HCT116 (cell line): ENCODE measurements around the gene KCTD15. TPM values are rescaled to one million over a fixed set of nuclear protein-coding genes. Genes with fewer than 3 reads are reported as not detected.

Experiments
- ATAC-seq: fragments of 200-7000 bp; cut with Tn5 transposase; 2 replicates; pipeline ENCODE4 v1.9.1; 2020; ENCODE audit warnings: mild to moderate bottlenecking, moderate library complexity
- BruUV-seq: library from RNA; stranded (reverse); fragments of 400-500 nt; replicated peaks from 2 replicates; lab custom pipeline; 2021; lab: Mats Ljungman, UMichigan
- CTCF ChIA-PET: fragments of 300-600 bp; sonication (Branson Sonifier 250); formaldehyde crosslinking; loops from one replicate; lab custom pipeline; 2021; ENCODE audit warnings: antibody characterized with exemption; lab: Charles Lee
- POLR2A ChIA-PET: fragments of 300-600, 350-600 bp; sonication (Branson Sonifier 250); formaldehyde crosslinking; loops from one replicate; lab custom pipeline; 2021; ENCODE audit warnings: antibody characterized with exemption; lab: Charles Lee
- RAD21 ChIA-PET, 2 experiments: fragments of 300-600 bp; sonication (Branson Sonifier 250); formaldehyde crosslinking; loops; one replicate each; lab custom pipeline; 2023; ENCODE audit warnings: low total read pairs in 2 of 2; ENCODE audit not compliant: uncharacterized antibody in 2 of 2, unreplicated experiment in 2 of 2, low non-redundant PET in 1 of 2; lab: Charles Lee
- DNase-seq: peaks from one replicate; pipeline ENCODE4 v3.0.0-alpha.2; 2010; ENCODE audit warnings: low read depth, low spot score
- H2AFZ ChIP-seq: fragments of 200-600 bp; shearing (Covaris generic), sonication (generic); 2 replicates; pipeline ENCODE4 v1.6.1; 2017; ENCODE audit warnings: low read depth, mixed run types, mixed read lengths, antibody characterized with exemption, low read length; ENCODE audit not compliant: poor library complexity, severe bottlenecking
- H3K27ac ChIP-seq: 2 replicates; pipeline ENCODE4 v1.5.1; 2012; ENCODE audit warnings: low read depth, low read length
- H3K27me3 ChIP-seq: fragments of 200-600 bp; sonication (generic); 2 replicates; pipeline ENCODE4 v1.6.1; 2016; ENCODE audit warnings: mixed run types, low read length, mixed read lengths; ENCODE audit not compliant: insufficient read depth
- H3K36me3 ChIP-seq, 2 experiments: fragments of 200-500 bp in 1 of 2; fragments of 200-600 bp in 1 of 2; sonication (Bioruptor generic) in 1 of 2; sonication (generic) in 1 of 2; 2 replicates each; pipeline versions ENCODE4 v1.5.1 to v1.6.1; 2014 to 2016; ENCODE audit warnings: low read length in 2 of 2, inconsistent platforms in 1 of 2, mixed read lengths in 1 of 2, mixed run types in 1 of 2; ENCODE audit not compliant: insufficient read depth in 2 of 2, control insufficient read depth in 1 of 2
- H3K4me1 ChIP-seq, 2 experiments: fragments of 200-600 bp in 1 of 2; sonication (generic) in 1 of 2; 2 replicates each; pipeline versions ENCODE4 v1.5.1 to v1.6.1; 2012 to 2017; ENCODE audit warnings: low read length in 2 of 2, inconsistent platforms in 1 of 2, mild to moderate bottlenecking in 1 of 2, mixed read lengths in 1 of 2, mixed run types in 1 of 2, moderate library complexity in 1 of 2; ENCODE audit not compliant: insufficient read depth in 2 of 2, control insufficient read depth in 1 of 2
- H3K4me2 ChIP-seq: fragments of 200-600 bp; sonication (generic); 2 replicates; pipeline ENCODE4 v1.6.1; 2017; ENCODE audit warnings: mixed run types, low read length, mixed read lengths
- H3K4me3 ChIP-seq, 2 experiments: fragments of 200-600 bp in 1 of 2; sonication (generic) in 1 of 2; replicated peaks in 1 of 2; 2 replicates each; pipeline ENCODE4 v1.5.1; 2011 to 2016; ENCODE audit warnings: low read length in 2 of 2, control low read depth in 1 of 2, low read depth in 1 of 2, mild to moderate bottlenecking in 1 of 2, mixed read lengths in 1 of 2, mixed run types in 1 of 2
- H3K79me2 ChIP-seq: fragments of 200-600 bp; sonication (generic); 2 replicates; pipeline ENCODE4 v1.6.1; 2017; ENCODE audit warnings: mild to moderate bottlenecking, mixed run types, low read length, moderate library complexity, mixed read lengths; ENCODE audit not compliant: insufficient read depth
- H3K9ac ChIP-seq: fragments of 200-600 bp; sonication (generic); 2 replicates; pipeline ENCODE4 v1.6.1; 2016; ENCODE audit warnings: low read length, mixed read lengths
- H3K9me2 ChIP-seq: fragments of 200-600 bp; sonication (generic), shearing (Covaris generic); 2 replicates; pipeline ENCODE4 v1.6.1; 2017; ENCODE audit warnings: mixed run types, mild to moderate bottlenecking, moderate library complexity; ENCODE audit not compliant: insufficient read depth
- H3K9me3 ChIP-seq, 2 experiments: fragments of 200-500 bp in 1 of 2; fragments of 200-600 bp in 1 of 2; sonication (Bioruptor generic) in 1 of 2; sonication (generic) in 1 of 2; 2 replicates each; pipeline ENCODE4 v1.6.1; 2014 to 2017; ENCODE audit warnings: low read length in 2 of 2, mixed read lengths in 2 of 2, inconsistent platforms in 1 of 2, low read depth in 1 of 2, mild to moderate bottlenecking in 1 of 2, mixed run types in 1 of 2, moderate library complexity in 1 of 2; ENCODE audit not compliant: control insufficient read depth in 1 of 2, insufficient read depth in 1 of 2
- H4K20me1 ChIP-seq: fragments of 200-600 bp; sonication (generic), shearing (Covaris generic); 2 replicates; pipeline ENCODE4 v1.6.1; 2017; ENCODE audit warnings: mixed run types, mild to moderate bottlenecking, moderate library complexity; ENCODE audit not compliant: insufficient read depth
- CBX3 ChIP-seq: IDR thresholded peaks from 2 replicates; pipeline ENCODE4 v1.6.1; 2012; ENCODE audit warnings: low read depth
- EGR1 ChIP-seq: IDR thresholded peaks from 2 replicates; pipeline ENCODE4 v1.6.1; 2012; ENCODE audit warnings: low read depth
- ELF1 ChIP-seq: IDR thresholded peaks from 2 replicates; pipeline ENCODE4 v1.6.1; 2012; ENCODE audit warnings: low read depth, borderline replicate concordance
- EZH2 ChIP-seq: fragments of 200-600 bp; sonication (generic); IDR thresholded peaks from 2 replicates; pipeline ENCODE4 v1.6.1; 2017; ENCODE audit warnings: antibody characterized with exemption, mixed run types
- EZH2phosphoT487 ChIP-seq: fragments of 200-600 bp; IDR thresholded peaks from 2 replicates; pipeline ENCODE4 v1.6.1; 2018; ENCODE audit warnings: antibody characterized with exemption, borderline replicate concordance
- FOSL1 ChIP-seq: IDR thresholded peaks from 2 replicates; pipeline ENCODE4 v1.6.1; 2012; ENCODE audit warnings: low read depth
- POLR2A ChIP-seq: IDR thresholded peaks from 2 replicates; pipeline ENCODE4 v1.7.0; 2011; ENCODE audit warnings: borderline replicate concordance; ENCODE audit not compliant: insufficient read depth, insufficient read length; ENCODE audit errors: extremely low read depth
- POLR2AphosphoS5 ChIP-seq: IDR thresholded peaks from 2 replicates; pipeline ENCODE4 v1.6.1; 2011; ENCODE audit warnings: mild to moderate bottlenecking, low read depth, low read length, moderate library complexity
- RAD21 ChIP-seq: IDR thresholded peaks from 2 replicates; pipeline ENCODE4 v1.6.1; 2012; ENCODE audit warnings: low read depth, mild to moderate bottlenecking
- SIN3A ChIP-seq: IDR thresholded peaks from 2 replicates; pipeline ENCODE4 v1.6.1; 2012; ENCODE audit warnings: low read depth
- SP1 ChIP-seq: IDR thresholded peaks from 2 replicates; pipeline ENCODE4 v1.6.1; 2012; ENCODE audit warnings: low read depth
- TCF7L2 ChIP-seq: IDR thresholded peaks from 2 replicates; pipeline ENCODE4 v1.7.0; 2011; ENCODE audit warnings: borderline replicate concordance, inconsistent platforms; ENCODE audit not compliant: insufficient read depth, insufficient read length; ENCODE audit errors: extremely low read depth
- ZFX ChIP-seq: fragments of 450-650 bp; IDR thresholded peaks from 2 replicates; pipeline ENCODE4 v1.6.1; 2017
- intact Hi-C: fragments of 100-400 bp; cut with micrococcal nuclease; formaldehyde crosslinking; loops from 2 replicates; pipeline ENCODE4 v1.10.0; 2022
- total RNA-seq: library from RNA; stranded (reverse); gene quantifications from one replicate; pipeline ENCODE4 v1.2.1, GENCODE V29; 2021; ENCODE audit not compliant: unreplicated experiment
- TF ChIP-seq, protein P1 (sequence below): IDR thresholded peaks from 2 replicates; pipeline ENCODE4 v1.6.1; 2012
- TF ChIP-seq, protein P2 (sequence below), 3 experiments: fragments of 200-600 bp in 1 of 3; sonication (generic) in 1 of 3; IDR thresholded peaks in 2 of 3; conservative IDR thresholded peaks in 1 of 3; 2 replicates each; pipeline ENCODE4 v1.5.1; 2012 to 2017; ENCODE audit warnings: low read depth in 2 of 3, low read length in 2 of 3, antibody characterized with exemption in 1 of 3, borderline replicate concordance in 1 of 3, control low read depth in 1 of 3, mild to moderate bottlenecking in 1 of 3, mixed read lengths in 1 of 3, mixed run types in 1 of 3, moderate library complexity in 1 of 3; ENCODE audit not compliant: insufficient read depth in 1 of 3
- TF ChIP-seq, protein P3 (sequence below): IDR thresholded peaks from 2 replicates; pipeline ENCODE4 v1.6.1; 2012; ENCODE audit warnings: low read depth
- TF ChIP-seq, protein P4 (sequence below): IDR thresholded peaks from 2 replicates; pipeline ENCODE4 v1.6.1; 2012
- TF ChIP-seq, protein P5 (sequence below): IDR thresholded peaks from 2 replicates; pipeline ENCODE4 v1.6.1; 2011; ENCODE audit warnings: mild to moderate bottlenecking, low read length, moderate library complexity; ENCODE audit not compliant: insufficient replicate concordance; ENCODE audit errors: extremely low read depth

The KCTD15 gene
- total RNA-seq, 1 experiment from 2014 or later = 29.2 TPM

DNA sequence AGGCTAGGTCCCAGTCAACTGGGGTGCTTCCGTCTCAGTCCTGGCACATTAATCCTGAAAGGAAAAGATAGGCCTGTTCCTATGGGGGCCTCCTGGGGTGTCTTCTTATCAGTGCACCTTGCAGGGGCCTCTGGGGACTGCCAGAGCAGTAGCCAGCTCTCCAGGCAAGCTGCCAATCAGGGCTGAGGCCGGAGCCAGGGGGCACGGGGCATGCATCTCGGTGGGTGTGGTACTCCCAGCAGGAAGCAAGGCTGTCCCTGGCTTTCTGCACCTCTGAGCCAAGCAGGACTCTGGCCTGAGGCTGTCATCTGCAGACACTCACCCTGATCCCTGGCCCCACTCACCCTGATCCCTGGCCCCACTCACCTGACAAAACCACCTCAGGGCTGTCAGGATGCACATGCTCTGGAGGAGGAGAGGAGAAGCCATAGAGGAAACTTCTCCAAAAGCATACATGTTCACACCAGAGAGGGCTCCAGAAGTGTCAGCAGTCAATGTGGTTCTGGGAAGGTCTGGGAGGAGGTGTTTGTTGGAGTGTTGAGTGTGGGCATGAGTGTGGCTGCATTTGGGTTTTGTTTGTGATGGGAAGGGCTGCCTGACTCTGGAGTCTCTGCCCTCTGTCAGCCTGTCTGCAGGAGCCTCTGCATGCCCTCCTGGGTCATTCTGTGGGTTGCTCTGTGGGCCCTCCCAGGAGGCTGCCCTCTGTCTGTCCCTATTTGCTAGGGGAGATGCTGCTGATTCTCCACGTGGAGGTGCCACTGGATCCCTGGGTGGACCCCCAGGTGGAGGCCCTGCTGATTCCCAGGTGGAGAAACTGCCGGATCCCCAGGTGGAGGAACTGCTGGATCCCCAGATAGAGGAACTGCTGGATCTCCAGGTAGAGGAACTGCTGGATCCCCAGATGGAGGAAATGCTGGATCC is 22.7 kb upstream of the KCTD15 start:
- H3K4me2 ChIP-seq = no peak overlapping the region
- no TSS peak for BruUV-seq
- no peaks in the 10 kb centered on the region for H3K9me3 ChIP-seq
- H2AFZ ChIP-seq = no peak overlapping the region
- DNase-seq (no peak), ATAC-seq (no peak)
- no peaks in the 10 kb centered on the region for H3K9me2 ChIP-seq
- no peaks in the 10 kb centered on the region for H3K79me2 ChIP-seq
- POLR2A ChIA-PET = no interaction called here
- H3K4me3 ChIP-seq = no peak overlapping the region
- H3K4me1 ChIP-seq = peaks cover 0 to 4% of the 10 kb centered on the region in 2 experiments; a peak in 1 of 4 replicates
- no peaks in the 10 kb centered on the region for H4K20me1 ChIP-seq
- intact Hi-C loops = loop anchor here (5.0 to 10.0 kb wide), 2 partner anchors 357 to 649 kb away; no protein-coding TSS in a partner anchor
- peaks cover 18% of the 10 kb centered on the region for H3K27me3 ChIP-seq
- no peak overlapping the region for H3K27ac ChIP-seq
- RAD21 ChIA-PET = no interaction called here
- CTCF ChIA-PET = interaction anchor here (0.9 to 1.3 kb wide), 2 partner anchors 323 to 358 kb away, joined by 3 to 5 read pairs; no protein-coding TSS in a partner anchor
- H3K9ac ChIP-seq = no peak overlapping the region
- H3K36me3 ChIP-seq = no peaks in the 10 kb centered on the region
- TF ChIP-seq SP1 (no peak), SIN3A (no peak), EZH2 (no peak), ZFX (no peak), POLR2A (no peak), RAD21 (no peak), EGR1 (no peak), CBX3 (no peak), ELF1 (no peak), TCF7L2 (no peak), POLR2AphosphoS5 (no peak), FOSL1 (no peak), EZH2phosphoT487 (no peak)
- TF ChIP-seq, protein P1, sequence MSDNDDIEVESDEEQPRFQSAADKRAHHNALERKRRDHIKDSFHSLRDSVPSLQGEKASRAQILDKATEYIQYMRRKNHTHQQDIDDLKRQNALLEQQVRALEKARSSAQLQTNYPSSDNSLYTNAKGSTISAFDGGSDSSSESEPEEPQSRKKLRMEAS = no peak
- TF ChIP-seq, protein P2, sequence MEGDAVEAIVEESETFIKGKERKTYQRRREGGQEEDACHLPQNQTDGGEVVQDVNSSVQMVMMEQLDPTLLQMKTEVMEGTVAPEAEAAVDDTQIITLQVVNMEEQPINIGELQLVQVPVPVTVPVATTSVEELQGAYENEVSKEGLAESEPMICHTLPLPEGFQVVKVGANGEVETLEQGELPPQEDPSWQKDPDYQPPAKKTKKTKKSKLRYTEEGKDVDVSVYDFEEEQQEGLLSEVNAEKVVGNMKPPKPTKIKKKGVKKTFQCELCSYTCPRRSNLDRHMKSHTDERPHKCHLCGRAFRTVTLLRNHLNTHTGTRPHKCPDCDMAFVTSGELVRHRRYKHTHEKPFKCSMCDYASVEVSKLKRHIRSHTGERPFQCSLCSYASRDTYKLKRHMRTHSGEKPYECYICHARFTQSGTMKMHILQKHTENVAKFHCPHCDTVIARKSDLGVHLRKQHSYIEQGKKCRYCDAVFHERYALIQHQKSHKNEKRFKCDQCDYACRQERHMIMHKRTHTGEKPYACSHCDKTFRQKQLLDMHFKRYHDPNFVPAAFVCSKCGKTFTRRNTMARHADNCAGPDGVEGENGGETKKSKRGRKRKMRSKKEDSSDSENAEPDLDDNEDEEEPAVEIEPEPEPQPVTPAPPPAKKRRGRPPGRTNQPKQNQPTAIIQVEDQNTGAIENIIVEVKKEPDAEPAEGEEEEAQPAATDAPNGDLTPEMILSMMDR (IDR thresholded peaks at IDR 0.05 in 2 of 3, conservative IDR thresholded peaks at IDR 0.05 in 1 of 3; ENCODE audit: borderline replicate concordance in 1 of 3, insufficient read depth in 1 of 3, low read depth in 2 of 3, low read length in 2 of 3) = no peak
- TF ChIP-seq, protein P3, sequence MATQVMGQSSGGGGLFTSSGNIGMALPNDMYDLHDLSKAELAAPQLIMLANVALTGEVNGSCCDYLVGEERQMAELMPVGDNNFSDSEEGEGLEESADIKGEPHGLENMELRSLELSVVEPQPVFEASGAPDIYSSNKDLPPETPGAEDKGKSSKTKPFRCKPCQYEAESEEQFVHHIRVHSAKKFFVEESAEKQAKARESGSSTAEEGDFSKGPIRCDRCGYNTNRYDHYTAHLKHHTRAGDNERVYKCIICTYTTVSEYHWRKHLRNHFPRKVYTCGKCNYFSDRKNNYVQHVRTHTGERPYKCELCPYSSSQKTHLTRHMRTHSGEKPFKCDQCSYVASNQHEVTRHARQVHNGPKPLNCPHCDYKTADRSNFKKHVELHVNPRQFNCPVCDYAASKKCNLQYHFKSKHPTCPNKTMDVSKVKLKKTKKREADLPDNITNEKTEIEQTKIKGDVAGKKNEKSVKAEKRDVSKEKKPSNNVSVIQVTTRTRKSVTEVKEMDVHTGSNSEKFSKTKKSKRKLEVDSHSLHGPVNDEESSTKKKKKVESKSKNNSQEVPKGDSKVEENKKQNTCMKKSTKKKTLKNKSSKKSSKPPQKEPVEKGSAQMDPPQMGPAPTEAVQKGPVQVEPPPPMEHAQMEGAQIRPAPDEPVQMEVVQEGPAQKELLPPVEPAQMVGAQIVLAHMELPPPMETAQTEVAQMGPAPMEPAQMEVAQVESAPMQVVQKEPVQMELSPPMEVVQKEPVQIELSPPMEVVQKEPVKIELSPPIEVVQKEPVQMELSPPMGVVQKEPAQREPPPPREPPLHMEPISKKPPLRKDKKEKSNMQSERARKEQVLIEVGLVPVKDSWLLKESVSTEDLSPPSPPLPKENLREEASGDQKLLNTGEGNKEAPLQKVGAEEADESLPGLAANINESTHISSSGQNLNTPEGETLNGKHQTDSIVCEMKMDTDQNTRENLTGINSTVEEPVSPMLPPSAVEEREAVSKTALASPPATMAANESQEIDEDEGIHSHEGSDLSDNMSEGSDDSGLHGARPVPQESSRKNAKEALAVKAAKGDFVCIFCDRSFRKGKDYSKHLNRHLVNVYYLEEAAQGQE = no peak
- TF ChIP-seq, protein P4, sequence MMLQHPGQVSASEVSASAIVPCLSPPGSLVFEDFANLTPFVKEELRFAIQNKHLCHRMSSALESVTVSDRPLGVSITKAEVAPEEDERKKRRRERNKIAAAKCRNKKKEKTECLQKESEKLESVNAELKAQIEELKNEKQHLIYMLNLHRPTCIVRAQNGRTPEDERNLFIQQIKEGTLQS = no peak
- TF ChIP-seq, protein P5, sequence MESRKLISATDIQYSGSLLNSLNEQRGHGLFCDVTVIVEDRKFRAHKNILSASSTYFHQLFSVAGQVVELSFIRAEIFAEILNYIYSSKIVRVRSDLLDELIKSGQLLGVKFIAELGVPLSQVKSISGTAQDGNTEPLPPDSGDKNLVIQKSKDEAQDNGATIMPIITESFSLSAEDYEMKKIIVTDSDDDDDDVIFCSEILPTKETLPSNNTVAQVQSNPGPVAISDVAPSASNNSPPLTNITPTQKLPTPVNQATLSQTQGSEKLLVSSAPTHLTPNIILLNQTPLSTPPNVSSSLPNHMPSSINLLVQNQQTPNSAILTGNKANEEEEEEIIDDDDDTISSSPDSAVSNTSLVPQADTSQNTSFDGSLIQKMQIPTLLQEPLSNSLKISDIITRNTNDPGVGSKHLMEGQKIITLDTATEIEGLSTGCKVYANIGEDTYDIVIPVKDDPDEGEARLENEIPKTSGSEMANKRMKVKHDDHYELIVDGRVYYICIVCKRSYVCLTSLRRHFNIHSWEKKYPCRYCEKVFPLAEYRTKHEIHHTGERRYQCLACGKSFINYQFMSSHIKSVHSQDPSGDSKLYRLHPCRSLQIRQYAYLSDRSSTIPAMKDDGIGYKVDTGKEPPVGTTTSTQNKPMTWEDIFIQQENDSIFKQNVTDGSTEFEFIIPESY = no peak
